Activated CD8-positive, alpha-beta memory T cell treated with anti-CD3 and anti-CD28 coated beads, Interleukin-2, amount 50 U/mL, for 1 hour (primary cell): ENCODE measurements around the gene TMPRSS11B.
"Not testable (repeated sequence)": the region's sequence is repeated elsewhere in the genome, so short reads cannot be mapped to it uniquely, and the experiment has no call there.

Experiments
- DNase-seq: peaks from one replicate; pipeline ENCODE4 v3.0.0-alpha.2; 2020; ENCODE audit errors: extremely low read depth

TMPRSS11B gene, protein sequence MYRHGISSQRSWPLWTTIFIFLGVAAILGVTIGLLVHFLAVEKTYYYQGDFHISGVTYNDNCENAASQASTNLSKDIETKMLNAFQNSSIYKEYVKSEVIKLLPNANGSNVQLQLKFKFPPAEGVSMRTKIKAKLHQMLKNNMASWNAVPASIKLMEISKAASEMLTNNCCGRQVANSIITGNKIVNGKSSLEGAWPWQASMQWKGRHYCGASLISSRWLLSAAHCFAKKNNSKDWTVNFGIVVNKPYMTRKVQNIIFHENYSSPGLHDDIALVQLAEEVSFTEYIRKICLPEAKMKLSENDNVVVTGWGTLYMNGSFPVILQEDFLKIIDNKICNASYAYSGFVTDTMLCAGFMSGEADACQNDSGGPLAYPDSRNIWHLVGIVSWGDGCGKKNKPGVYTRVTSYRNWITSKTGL

DNA sequence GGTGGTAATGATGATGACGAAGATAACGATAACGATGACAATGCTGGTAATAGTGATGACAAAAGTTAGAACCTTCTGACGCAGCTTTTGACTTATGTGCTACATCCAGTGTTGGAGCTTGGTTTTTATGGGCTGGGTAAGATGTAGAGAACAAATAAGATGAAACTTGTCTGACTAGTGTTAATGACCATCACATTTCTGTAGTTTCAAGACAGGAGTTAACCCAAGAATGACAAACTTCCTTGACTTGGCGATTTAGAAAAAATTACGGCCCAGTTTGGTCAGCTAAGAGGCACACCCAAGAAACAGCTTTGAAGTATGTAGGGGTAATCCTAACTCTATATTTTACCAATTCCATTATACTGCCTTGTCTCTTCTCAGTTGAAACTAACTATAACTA lies at the start of gene TMPRSS11B:
TMPRSS11B (minus strand) TSS at position 101 of the 400 bp plus-strand sequence. CDS start 136 bp downstream, outside the sequence.
- DNase-seq = no peak

DNA sequence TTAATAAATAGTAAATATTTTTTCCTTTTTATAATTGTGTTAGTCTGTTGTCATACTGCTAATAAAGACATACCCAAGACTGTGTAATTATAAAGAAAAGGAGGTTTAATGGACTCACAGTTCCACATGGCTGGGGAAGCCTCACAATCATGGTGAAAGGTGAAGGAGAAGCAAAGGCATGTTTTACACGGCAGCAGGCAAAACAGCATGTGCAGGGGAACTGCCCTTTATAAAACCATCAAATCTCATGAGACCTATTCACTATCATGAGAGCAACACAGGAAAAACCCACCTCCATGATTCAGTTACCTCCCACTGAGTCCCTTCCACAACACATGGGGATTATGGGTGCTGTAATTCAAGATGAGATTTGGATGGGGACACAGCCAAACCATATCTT lies 45.8 kb upstream of the TMPRSS11B start:
- DNase-seq = no peak

DNA sequence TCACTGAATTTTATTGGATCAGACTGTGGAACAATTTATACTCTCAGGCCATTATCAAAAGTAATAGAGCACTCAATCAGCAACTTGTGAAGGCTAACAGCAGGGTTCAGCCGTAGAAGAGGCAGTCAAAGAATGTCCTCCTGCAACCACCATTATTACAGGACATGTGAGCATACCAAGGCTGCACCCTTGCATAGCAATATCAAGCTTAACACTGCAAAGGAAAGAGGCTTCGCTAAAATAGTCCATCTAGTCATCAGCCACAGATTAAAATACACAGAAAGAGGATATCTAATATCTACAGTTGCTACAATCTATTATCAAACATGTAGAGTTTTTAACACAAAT lies 42.9 kb upstream of the TMPRSS11B start:
- DNase-seq = no peak

DNA sequence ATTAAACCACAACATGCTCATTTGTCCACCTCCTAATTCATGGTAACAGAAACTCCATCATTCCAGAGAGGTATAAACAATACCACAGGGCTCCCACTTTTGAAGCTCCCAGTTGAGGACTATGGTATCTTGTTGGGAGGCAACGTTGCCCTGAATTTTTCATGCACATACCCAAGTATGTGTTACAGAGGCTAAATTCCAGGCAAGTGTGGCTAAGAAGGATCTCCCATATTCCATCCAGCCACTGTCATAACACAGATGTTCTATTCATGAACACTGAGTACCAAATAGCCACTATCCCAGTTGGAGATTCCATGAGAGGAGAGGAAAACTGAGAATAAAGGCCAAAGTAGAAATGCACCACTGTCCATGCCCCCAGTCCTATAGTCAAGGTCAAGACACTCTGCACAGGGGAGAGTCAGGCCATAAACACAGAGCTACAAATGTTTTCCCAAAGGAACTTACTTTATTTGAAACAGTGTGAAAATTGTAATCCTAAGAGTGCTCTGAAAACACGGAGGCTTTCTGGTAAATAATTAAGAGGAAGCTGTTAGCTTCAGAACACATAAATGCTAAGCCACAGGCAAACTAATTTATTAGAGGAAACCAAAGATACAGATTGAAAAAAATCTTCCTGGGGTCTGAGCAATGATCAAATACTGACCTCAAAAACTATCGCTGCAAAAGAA lies 42.4 kb upstream of the TMPRSS11B start:
- no peak for DNase-seq

DNA sequence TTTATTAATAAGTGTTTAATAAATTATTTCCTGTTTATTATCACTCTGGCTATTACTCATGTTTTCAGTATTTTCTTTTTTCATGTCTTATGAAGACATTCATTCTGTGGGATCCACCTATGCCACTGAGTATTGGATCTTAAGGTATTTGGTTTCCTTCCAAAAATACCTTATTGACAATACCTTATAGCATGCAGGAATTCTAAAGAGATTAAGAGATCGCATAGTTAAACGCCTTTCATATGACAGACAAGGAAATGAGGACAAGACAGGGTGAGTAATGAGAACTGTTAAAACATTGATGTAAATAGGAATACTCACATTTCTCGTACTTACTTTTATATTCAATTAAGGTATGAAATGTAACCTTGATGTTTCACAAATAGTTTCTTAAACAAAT lies 38.2 kb upstream of the TMPRSS11B start:
- DNase-seq = no peak

DNA sequence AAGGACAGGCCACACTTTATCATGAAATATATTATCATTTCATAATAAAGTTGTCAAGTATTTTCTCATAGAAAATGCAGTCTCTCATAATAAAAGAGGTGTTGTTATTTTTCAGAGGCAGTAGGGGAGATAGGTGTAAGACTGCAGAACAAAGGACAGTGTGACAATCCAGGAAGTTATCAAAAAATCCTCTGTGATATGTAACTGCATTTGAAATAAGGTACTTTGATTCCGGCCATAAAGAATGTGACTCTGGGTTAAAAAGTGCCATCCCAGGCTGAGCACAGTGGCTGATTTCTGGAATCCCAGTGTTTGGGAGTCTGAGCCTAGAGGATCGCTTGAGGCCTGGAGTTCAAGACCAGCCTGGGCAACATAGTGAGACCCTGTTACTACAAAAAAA lies 37.6 kb upstream of the TMPRSS11B start:
- DNase-seq = no peak

DNA sequence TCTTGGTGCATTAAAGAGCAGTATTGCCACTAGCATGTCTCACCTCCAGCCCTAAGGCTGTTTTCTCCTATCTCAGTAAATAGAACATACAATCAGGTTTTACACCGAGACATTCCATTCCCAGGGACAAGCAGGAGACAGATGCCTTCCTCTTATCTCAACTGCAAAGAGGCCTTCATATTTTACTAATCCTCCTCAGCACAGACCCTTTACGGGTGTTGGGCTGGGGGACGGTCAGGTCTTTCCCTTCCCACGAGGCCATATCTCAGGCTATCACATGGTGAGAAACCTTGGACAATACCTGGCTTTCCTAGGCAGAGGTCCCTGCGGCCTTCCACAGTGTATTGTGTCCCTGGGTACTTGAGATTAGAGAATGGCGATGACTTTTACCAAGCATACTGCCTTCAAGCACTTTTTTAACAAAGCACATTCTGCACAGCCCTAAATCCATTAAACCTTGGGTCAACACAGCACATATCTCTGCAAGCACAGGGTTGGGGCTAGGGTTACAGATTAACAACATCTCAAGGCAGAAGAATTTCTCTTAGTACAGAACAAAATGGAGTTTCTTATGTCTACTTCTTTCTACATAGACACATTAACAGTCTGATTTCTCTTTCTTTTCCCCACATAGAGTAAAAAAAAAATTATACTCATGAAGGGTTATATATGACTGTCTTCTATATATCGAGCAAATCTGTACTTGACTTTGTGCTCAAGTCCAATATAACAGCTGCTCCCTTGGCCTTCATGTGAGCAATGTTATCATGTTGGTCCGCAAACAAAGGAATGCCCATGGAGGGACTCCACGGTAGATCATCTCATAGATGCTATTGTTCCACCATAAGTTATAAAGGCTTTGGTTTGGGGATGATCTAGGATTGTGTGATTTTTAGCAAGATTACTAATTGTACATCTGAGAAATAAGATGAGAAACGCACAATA lies 36.6 kb upstream of the TMPRSS11B start:
- not testable (repeated sequence) for DNase-seq

DNA sequence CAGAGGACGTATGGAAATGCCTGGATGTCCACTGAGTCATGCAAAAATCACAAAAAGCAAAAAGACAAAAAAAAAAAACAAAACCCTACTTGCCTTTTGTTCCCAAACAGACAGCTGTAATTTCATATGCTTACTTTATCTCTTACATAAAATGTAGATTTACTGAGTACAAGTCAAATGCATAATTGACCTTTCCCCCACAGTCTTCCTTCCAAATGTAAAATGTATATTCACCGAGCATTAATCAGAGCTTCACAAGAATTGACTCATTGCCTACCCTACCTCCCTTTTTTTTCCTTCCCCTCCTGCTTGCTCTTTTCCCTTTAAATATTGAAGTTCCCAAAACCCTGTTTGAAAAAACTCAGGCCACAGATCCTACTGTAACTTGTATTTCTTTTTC lies 32.5 kb upstream of the TMPRSS11B start:
- DNase-seq = no peak

DNA sequence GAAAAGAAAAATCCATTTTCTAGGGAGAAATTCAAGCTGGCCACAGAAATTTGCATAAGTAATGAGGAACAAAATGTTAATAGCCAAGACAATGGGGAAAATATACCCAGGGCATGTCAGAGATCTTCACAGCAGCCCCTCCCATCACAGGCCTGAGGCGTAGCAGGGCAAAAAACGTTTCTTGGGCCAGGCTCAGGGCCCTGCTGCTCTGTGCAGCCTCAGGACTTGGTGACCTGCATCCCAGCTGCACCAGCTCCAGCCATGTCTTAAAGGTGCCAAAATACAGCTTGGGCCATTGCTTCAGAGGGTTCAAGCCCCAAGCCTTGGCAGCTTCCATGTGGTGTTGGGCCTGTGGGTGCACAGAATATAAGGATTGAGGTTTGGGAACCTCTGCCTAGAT lies 32.1 kb upstream of the TMPRSS11B start:
- no peak for DNase-seq

DNA sequence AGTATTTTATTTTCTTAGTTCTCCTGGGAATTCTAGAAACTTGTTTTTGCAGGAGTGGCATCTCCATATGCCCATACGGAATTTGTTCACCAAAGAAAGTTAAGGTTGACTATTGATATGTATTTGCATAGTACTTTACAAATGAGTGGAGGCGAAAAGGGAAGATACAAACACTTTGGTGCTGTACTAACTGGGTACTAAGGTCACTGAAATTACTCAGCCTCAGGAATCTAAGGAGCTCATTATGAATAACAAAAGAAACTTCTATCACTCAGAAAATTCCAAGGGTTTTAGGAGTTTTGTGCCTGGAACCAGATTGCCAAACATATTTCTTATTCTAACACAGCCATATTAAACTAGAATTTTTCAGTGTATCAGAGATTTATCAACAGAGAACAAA lies 27.4 kb upstream of the TMPRSS11B start:
- no peak for DNase-seq

DNA sequence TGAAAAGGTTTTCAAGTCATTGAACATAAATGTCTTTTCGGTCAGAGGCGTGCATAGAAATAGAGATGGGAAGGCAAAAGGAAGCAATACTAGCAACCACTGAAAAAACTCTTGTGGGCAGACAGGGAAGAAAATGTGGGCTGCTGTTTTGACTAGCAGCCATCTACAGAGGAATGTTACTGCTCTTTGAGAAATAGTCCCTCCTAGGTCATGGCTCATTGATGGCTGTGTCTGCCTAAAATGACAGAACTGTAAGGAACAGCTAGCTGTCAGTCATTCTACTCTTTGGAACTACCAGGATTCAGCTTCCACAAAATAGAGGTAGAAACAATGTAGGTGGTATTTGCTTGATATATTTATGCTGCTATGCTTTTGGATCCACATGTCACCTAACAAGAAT lies 26.9 kb upstream of the TMPRSS11B start:
- no peak for DNase-seq

DNA sequence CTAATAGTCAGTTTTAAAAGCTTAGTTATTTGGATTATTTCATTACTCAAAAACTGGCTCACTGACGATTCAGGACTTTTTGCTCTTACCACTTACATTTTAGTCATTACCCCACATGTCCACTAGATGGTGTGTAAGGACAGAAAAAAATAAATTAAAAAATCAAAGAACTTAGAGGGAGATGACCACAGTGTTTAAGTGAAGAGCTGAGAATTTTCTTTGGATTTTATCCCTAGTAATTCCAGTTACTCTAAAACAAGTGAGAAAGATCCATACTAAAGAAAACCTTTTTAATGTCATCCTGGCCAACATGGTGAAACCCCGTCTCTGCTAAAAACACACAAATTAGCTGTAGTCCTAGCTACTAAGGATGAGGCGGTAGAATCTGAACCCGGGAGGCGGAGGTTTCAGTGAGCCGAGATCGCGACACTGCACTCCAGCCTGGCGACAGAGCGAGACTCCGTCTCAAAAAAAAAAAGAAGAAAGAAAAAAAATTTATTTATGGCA lies 26.4 kb upstream of the TMPRSS11B start:
- no peak for DNase-seq

DNA sequence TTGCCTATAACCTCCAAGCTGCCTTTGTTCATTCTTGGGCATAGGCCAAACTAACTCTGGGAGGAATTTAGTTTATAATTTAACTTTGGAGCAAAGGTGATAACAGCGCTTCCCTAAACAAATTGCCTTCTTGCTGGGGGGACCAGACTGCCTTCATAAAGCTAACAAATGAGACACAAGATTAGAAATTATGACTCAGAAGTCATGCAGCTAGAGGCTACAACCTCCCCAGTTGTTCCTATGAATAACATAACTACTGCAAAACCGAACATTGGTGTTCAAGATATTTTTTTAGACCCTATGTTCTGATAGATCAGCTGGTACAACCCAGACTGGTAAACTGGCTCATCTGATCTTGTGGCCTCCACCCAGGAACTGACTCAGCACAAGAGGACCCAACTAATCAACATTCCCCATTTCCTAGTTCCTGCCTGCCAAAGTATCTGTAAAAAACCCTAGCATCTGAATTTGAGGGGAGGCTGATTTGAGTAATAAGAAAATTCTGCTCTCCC lies 22.0 kb upstream of the TMPRSS11B start:
- DNase-seq = no peak

DNA sequence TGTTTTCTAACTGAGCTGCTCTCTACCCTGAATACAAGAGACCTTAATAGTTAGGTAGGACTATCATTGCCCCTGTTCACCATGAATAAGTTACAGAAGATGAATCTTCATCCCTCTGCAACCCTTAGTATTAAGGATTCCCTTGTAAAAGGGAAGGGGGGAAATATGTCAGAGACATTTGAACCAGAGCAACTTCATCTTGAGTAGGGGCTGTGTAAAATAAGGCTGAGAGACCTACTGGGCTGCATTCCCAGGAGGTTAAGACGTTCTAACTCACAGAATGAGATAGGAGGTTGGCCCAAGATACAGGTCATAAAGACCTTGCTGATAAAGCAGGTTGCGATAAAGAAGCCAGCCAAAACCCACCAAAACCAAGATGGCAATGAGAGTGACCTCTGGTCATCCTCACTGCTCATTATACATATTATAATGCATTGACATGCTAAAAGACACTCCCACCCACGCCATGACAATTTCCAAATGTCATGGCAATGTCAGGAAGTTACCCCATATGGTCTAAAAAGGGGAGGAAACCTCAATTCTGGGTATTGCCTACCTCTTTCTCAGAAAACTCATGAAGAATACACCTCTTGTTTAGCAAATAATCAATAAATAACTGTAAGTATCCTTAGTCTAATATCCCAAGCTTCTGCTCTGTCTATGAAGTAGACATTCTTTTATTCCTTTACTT lies 19.5 kb upstream of the TMPRSS11B start:
- no peak for DNase-seq

DNA sequence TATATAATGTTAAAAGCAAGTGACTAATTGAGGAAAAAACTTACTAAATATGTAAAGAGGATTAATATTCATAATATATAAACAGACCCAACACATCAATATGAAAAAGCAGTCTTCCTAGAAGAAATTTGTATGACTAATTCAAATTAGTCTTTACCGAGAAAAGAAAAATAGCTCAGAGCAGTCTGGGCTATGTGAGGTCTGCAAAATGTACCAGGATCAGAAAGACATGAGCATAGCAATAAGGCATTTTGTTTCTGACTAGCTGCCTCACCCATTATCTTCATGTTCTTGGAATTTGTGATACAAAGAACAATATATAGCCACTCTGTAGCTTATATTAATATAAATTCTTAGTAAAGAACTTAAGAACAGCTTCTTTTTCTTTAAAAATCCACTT lies 13.7 kb upstream of the TMPRSS11B start:
- DNase-seq = no peak

DNA sequence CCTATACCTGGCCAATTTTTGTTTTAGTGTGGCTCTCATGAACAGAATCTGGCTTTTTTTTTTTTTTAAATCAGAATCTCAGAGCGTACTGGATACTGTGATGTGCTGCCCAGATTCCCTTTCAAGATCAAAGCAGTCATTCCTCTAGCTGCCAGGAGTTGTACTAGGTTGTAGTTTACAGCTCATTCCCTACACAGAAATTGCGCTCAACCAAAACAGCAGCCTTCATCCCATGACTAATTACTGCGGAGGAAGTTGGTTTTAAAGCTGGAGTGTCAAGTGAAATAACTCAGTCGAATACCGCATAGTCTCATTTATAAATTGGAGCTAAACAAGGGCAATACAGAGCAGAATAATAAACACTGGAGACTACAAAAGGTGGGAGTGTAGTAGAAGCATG lies 12.2 kb upstream of the TMPRSS11B start:
- DNase-seq = no peak

DNA sequence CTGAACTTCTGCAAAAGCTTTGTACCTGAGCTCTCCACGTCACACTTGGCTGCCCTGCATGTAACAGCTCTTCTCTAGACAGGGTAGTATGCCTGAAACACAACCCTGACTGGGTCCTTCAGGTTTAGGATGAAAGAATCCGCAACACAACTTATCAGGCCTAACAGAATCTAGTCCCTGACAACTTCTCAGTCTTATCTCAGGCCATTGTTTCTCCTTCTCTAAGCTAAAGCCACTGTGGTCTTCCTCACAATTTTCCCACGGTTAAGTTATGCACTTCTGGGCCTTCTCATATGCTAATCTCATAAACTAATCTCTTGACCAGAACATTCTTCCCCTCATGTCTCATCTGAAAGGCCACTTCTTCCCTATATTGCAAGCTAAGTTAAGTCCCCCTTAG lies 10.8 kb upstream of the TMPRSS11B start:
- no peak for DNase-seq

DNA sequence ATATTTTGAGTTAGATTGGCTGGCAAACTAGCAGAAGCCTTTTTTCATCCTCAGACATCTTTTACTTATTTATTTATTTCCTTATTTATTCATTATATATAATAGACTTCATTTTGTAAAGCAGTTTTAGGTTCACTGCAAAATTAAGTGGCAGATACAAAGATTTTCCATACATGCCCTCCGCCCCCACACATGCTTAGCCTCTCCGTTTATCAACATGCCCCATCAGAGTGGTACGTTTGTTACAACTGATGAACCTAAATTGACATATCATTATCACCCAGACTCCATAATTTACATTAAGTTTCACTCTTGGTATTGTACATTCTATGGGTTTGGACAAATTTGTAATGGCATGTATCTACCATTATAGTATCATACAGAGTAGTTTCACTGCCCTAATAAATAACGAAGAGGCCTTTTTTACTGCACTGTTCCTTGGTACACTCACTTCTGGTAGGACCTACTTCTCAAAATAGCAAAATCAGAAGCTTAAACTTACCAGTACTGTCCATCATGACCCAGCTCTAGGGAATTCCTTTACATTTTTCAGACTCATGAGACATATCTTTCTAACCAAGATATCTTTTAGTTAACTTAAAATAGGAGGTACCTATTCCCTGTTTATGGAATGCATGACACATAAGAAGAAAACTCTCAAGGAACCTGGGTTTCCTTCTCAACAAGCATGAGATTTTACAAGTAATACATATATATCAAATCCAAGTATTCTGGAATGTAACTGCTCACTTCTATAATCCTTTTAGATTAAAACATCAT lies 4.8 kb upstream of the TMPRSS11B start:
- DNase-seq = no peak

DNA sequence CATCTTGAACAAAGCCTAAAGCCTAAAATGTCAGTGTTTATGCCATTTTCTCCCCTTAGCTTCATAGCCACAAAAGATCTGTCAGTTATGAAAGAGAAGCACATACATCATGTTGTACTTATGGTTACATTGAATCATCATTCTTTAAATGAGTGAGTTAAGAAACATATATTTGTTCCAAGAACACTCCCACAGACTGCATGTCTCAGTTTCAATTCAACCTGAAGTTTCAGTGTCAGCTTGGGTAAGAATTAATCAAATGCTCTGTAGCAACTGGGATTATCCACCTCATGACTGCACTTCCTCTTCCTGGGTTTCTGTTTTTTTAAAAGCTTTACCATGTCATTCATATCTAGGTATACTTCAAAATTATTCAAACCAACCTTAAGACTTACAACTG lies 3.9 kb upstream of the TMPRSS11B start:
- no peak for DNase-seq

DNA sequence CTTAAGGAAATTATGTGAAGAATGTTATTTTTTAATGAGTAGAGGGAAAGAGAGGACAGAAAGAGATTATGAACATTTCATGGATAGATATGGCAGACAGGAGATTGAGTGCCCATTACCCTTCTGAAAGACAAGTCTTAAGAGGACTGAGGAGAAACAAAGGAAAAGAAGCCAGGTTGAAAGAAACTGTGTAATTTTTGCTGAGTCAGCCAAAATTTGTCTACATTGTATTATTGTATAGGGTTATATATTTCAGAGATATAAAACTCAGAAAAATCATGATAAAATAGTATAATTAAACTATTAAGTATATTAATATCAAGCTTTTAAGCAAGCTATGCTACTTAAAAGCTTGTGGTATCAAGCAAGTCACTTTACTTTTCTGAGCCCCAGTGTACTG lies 4.9 kb downstream of the TMPRSS11B start:
- DNase-seq = no peak

DNA sequence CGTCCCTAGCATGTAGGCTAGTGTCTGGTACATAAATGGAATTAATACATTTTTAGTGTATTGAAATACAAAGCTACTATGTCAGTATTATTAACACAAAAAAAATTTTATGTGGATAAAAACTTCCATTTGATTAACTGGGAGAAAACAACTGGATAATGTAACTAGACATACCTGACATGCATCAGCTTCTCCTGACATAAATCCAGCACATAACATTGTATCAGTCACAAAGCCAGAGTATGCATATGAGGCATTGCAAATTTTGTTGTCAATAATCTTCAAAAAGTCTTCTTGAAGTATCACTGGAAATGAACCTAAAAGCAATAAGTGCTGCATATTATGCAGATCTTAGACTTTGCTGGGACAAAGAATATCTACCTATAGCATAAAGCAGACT lies 16.9 kb downstream of the TMPRSS11B start:
- no peak for DNase-seq
